AG10803 (cell line): ENCODE measurements around the gene VSX1.

ENCODE experiments used
- DNase-seq: peaks from one replicate; pipeline ENCODE4 v3.0.0; 2010; ENCODE audit warnings: low read depth
- H3K4me3 ChIP-seq: 2 replicates; pipeline ENCODE4 v1.5.1; 2011; ENCODE audit warnings: mild to moderate bottlenecking, low read length, control low read depth
- TF ChIP-seq, protein P1 (sequence below): conservative IDR thresholded peaks from 2 replicates; pipeline ENCODE4 v1.5.1; 2011; ENCODE audit warnings: mild to moderate bottlenecking, low read length, control low read depth, inconsistent platforms

Gene VSX1

DNA sequence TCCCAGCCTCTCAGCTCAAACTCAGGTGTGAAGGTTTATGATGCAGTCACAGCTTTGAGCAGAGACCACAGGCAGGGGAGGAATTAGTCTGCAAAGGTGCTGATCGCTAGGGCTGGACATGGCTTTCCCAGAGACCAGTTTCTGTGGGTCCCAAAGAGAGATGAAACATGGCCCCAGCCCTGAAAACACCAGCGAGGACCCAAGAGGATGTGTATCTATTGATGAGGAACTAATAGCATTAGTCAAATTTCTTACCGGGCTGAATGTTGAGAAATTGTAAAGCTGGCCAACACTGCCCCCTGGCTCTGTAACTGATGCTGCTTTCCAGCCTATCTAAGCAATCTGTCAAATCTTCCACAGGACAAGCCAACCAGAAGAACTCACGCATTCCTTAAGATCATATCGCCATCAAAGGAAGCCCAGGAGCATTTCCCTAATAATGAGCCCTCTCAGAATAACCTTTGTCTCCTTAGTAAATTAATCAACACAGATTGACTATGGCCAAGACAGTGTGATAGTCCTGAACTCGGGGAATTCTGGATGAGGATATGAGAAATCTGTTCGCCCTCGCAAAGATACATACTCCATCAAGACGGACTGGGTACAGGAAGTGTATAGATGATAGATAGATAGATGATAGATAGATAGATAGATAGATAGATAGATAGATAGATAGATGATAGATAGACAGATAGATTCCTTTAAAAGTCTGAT, 16.2 kb downstream of the VSX1 start:
- peak; percentile 61 for DNase-seq
- TF ChIP-seq, protein P1, sequence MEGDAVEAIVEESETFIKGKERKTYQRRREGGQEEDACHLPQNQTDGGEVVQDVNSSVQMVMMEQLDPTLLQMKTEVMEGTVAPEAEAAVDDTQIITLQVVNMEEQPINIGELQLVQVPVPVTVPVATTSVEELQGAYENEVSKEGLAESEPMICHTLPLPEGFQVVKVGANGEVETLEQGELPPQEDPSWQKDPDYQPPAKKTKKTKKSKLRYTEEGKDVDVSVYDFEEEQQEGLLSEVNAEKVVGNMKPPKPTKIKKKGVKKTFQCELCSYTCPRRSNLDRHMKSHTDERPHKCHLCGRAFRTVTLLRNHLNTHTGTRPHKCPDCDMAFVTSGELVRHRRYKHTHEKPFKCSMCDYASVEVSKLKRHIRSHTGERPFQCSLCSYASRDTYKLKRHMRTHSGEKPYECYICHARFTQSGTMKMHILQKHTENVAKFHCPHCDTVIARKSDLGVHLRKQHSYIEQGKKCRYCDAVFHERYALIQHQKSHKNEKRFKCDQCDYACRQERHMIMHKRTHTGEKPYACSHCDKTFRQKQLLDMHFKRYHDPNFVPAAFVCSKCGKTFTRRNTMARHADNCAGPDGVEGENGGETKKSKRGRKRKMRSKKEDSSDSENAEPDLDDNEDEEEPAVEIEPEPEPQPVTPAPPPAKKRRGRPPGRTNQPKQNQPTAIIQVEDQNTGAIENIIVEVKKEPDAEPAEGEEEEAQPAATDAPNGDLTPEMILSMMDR = peak; percentile 89
- no peak overlapping the region for H3K4me3 ChIP-seq

DNA sequence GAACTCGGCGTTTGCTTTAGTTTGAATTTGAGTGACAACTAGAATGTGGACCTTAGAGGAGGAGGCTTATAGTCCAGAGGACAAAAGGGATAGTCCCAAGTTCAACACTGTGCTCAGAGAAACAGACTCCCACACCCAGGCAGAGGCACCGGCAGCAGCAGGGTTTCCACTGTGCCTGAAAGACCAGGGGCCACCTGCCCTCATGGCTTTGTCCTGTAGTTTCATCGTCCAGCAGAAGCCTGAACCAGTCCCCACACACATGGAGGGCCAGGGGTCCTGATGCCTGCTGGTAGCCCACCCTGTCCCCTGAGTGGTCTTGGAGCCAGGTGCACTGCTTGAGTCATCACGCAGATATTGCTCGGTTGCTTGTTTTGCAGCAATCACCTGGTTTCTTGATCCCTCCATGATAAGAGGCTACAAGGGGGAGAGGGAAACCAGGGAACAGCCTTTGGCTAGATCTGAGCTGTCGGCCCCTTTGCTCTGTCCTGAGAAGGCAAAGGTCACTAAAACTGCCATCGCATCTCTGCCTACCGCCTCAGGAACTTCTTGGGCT, 16.8 kb downstream of the VSX1 start:
- H3K4me3 ChIP-seq = no peak overlapping the region
- TF ChIP-seq, protein P1 = no peak
- DNase-seq = no peak

DNA sequence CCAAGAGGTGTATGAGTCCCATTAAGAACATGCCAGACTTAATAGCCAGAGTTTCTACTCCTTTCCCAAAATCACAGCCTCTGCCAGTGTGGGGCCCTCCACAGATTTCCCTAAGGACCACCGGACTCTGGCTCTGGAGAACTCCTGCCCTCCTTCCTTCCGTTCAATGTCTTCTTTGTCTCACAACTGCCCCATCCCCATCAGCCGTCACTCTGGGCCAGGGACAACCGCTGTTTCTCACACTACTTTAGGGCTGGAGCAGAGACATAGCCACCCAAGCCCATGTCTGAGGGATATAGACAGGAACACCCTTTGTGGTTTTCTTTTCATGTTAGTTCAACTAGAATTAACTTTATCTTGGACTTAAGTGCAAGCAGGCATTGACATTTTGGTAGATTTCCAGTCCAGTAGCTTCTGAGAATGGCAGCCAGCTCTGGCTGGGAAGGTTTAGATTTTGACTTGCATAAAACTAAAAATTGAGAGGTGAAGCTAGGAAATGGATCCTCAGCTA, 17.3 kb downstream of the VSX1 start:
- TF ChIP-seq, protein P1 = no peak
- no peak overlapping the region for H3K4me3 ChIP-seq
- no peak for DNase-seq

DNA sequence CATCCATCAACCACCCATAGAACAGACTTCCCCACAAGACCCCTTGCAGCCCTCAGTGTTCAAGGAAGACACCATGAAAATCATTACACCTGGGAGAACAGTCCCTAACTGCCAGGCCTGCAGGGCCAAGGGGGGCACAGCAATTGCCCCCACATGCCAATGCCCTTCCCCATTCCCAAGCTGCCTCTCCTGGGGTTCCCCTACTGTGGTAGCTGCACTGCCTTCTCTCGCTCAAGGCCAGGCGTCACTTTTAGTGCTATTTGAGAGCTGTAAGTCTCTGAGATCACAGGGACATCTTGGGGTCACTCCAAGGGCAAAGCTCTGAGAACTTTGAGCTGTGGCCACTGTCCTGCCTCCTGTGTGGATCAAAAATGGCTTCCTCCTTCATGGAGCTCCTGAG, 18.0 kb downstream of the VSX1 start:
- TF ChIP-seq, protein P1 = no peak
- DNase-seq = no peak
- H3K4me3 ChIP-seq = no peak overlapping the region

DNA sequence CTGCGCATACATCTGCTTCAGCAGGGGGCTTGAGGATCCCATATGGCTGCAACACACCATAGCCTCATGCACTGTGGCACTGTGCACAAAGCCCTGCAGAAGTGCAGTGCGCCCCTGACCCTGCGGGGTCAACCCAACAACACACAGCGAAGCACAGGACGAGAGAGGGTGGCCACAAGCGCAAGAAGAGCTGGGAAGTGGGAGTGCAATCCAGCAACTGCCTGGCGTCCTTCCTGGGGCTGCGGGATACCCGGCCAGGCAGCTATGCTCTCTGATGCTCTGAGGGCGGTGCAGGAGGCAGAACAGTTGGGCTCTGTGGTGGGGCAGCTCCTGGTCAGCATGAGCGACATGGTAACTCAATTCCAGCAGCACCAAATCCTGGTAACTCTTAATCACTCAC, 18.4 kb downstream of the VSX1 start:
- TF ChIP-seq, protein P1 = no peak
- H3K4me3 ChIP-seq = no peak overlapping the region
- no peak for DNase-seq

DNA sequence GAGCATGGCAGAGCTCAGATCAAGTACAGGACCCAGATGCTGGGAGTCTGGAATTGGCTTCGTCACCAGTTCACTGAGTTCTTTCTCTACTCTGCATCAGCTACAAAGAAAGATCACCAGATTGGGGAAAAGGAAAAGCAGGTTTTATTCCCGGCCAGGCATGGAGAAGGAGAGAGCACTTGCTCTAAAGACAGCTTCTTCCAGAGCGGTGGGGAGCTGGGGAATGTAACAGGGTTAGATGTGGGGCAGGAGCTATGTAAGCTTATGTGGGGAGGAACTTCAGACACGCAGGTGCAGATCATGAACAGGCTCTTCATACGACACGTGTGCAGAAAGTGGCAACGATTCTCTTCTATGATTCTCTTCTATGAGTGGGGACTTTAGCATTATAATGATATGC, 19.1 kb downstream of the VSX1 start:
- H3K4me3 ChIP-seq = no peak overlapping the region
- no peak for DNase-seq
- TF ChIP-seq, protein P1 = no peak
